GM12801 (cell line): ENCODE data around the gene ABCA2.

Experiments used
- TF ChIP-seq, protein P1 (sequence below): IDR thresholded peaks from one replicate; pipeline ENCODE4 v1.5.1; 2011; ENCODE audit warnings: control low read depth; ENCODE audit not compliant: insufficient read length; ENCODE audit errors: extremely low read depth

Gene ABCA2

DNA sequence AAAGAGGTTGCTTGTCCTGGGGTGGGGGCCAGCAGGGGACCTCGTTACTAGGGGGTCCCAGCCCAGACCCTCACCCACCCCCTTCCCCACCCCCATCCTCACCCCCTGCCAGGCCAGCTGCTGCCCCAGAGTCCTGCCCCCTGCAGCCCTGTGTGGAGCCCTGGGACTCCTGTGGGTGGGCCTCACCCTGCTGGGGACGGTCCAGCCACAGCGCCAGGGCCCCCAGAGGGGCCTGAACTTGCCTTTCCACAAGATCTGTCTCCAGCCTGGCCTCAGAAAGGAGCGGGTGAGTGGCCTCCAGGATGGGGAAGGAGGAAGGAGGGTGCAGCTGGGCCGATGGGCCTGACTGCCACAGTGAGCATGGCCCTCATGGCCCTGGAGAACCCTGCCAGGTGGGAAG lies 58.3 kb downstream of the ABCA2 start:
- TF ChIP-seq, protein P1, sequence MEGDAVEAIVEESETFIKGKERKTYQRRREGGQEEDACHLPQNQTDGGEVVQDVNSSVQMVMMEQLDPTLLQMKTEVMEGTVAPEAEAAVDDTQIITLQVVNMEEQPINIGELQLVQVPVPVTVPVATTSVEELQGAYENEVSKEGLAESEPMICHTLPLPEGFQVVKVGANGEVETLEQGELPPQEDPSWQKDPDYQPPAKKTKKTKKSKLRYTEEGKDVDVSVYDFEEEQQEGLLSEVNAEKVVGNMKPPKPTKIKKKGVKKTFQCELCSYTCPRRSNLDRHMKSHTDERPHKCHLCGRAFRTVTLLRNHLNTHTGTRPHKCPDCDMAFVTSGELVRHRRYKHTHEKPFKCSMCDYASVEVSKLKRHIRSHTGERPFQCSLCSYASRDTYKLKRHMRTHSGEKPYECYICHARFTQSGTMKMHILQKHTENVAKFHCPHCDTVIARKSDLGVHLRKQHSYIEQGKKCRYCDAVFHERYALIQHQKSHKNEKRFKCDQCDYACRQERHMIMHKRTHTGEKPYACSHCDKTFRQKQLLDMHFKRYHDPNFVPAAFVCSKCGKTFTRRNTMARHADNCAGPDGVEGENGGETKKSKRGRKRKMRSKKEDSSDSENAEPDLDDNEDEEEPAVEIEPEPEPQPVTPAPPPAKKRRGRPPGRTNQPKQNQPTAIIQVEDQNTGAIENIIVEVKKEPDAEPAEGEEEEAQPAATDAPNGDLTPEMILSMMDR: no peak

DNA sequence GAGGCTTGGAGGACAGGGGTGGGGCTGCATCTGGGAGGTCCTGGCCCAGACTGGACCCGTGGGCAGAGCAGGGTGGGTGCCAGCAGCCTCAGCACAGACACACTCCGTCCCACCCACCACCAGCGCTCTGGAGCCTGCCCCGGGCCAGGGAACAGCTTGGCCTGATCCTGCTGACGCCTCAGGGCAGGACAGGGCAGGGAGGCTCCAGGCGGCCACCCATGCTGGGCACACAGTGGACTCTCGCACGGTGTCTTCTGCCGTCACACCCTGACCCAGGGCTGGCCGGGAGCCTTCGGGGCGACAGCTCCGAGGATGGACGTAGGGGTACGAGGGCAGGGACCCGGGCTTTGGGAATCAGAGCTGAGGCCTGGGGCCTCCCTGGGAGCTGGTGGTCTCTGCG lies 58.9 kb downstream of the ABCA2 start:
- TF ChIP-seq, protein P1: no peak

DNA sequence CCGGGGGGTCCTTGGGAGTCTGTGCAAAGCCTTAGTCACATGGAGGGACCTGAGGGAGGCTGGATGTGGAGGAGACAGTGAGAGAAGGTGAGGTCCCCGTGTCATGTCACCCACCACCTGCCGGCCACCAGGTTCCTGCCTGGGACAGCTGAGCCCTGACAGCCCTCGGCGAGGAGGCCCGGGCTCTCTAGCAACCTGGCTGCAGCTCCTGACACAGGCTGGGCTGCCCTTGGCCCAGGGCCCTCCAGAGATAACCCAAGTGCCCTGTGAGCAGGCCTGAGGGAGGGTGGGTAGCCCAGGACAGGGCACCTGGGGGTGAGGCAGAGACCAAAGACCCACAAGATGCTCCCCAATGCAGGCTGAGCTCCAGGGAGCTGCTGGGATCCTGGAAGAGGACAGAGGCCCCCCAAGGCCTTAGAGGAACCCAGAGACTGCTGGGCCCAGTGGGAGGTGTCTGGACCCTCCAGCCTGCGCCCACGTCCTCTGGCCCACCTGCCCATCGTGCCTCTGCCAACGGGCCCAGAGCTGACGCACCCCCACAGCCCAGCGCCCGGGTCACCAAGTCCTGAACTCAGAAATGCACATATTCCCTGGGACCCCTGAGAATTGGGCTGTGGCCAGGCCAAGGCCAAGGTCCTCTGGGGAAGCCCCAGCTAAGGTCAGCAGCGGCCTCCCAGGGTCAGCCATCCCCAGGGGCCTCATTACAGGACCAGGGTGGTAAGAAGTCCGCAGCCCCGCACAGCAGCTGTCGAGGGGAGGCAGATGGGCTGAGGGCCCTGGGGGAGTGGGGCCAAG lies 59.5 kb downstream of the ABCA2 start:
- TF ChIP-seq, protein P1: no peak

DNA sequence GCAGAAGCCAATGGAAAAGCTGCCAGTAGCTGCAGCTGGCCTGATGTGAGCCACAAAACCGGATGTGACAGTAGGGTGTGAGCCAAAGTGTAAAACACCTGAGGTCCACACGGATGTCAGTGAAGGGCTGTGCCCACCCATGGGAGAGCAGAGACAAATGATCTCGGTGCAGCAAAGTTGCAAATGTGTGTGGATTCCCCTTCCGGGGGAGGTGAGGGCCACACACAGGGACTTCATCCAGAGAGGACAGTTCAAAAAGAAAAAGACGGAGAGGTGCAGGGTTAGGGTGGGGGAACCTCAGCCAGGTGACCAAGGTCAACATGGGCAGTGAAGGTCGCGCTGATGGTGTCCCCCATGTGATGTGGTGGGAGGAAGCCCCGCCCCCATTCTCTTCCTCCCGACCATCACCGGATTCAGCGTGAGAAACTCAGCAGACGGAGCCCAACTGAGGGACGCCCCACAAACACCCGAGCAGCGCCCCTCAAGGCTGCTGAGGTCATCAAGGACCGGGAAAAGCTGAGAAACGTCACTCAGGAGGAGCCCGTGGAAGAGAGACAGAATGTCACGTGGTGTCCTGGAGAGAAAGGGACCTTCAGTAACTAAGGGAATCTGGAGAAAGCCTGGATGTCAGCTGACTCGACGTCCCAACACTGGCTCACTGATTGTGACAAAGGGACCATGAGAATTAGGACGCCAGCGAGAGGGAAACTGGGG lies 62.1 kb downstream of the ABCA2 start:
- TF ChIP-seq, protein P1: no peak

DNA sequence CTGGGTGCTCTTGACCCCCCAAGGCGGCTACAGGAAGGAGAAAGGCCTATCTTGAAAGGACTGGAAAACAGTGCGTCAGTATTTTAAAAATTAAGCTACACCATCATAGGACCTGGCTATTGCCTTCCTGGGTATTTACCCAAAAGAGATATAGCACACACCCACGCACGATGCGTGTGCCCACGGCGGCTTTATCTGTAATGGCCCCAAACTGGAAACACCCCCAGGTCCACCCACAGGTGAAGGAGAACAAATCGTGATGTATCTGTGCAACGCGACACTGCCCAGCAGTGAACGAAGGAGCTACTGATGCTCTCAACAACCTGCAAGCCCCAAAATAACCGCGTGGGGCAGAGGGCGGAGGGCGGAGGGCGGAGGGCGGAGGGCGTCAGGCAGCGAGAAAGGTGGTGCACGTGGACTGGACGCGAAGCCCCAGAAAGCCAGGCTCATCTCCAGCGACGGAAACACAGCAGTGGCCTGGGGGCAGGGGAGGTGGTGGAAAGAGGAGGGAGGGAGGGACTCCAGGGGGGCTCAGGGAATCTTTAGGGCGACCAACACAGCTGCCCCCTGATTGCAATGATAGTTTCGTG lies 63.1 kb downstream of the ABCA2 start:
- TF ChIP-seq, protein P1: no peak

DNA sequence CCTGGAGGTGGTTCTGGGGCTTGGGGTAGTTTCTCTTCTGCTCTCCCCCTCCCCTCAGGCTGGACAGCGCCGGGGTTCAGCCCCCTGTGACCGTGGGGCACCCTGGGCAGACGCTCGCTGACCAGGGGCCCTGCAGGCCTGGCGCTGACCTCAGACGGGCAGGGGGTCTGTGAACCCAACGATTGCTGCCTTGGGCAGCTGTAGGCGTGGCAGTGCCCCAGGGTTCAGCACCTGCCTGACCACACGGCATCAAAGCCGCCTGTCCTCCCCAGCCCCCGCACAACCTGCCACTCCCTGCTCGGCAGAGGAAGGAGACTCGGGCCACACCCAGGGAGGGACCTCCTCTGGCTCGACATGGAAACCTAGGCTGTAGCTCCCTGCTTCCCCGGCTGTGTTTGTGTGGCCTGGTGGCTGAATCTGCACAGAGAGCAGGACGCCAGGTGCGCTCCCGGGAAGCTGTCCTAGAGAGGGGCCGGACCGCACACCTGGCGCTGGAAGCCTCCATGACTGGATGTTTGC lies 63.8 kb downstream of the ABCA2 start:
- TF ChIP-seq, protein P1: no peak

DNA sequence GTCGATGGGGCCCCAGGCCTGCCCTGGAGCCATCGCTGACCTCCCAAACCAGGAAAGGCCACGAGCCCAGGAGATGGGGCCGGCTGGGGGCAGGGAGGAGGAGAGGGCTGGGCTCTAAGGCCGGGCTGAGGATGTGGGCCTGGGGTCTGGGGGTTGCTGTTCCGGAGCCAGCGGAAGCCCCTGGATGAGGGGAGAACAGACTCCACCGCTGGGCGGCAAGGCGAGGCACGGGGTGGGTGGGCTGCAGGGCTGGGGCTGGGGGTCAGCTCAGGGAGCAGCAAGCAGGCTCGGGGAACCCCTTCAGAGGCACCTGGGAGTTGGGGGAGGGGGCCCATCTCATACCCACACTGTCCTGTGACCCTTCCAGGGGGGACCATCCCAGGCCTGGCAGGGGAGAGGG lies 64.3 kb downstream of the ABCA2 start:
- TF ChIP-seq, protein P1: no peak
